Activated CD8-positive, alpha-beta T cell treated with anti-CD3 and anti-CD28 coated beads for 36 hours (primary cell): ENCODE results near the gene ETV5. TPM values are rescaled to one million over a fixed set of nuclear protein-coding genes. Genes with fewer than 3 reads are reported as not detected.

ENCODE experiments used
- ATAC-seq: fragments of 200-7000 bp; cut with Tn5 transposase; one replicate; pipeline ENCODE4 v1.10.0; 2021; ENCODE audit warnings: mild to moderate bottlenecking, moderate library complexity
- CTCF ChIA-PET: fragments of 350-600 bp; sonication (Branson Sonifier 250); formaldehyde crosslinking; loops from one replicate; lab custom pipeline; 2021; ENCODE audit warnings: antibody characterized with exemption; lab: Charles Lee
- POLR2A ChIA-PET: fragments of 350-600 bp; sonication (Branson Sonifier 250); formaldehyde crosslinking; loops from one replicate; lab custom pipeline; 2021; ENCODE audit warnings: antibody characterized with exemption; lab: Charles Lee
- DNase-seq: peaks from one replicate; pipeline ENCODE4 v3.0.0-alpha.2; 2020
- H3K27ac Mint-ChIP-seq: one replicate; pipeline ENCODE4 v1.8.0; 2021; ENCODE audit warnings: mild to moderate bottlenecking, mixed read lengths
- H3K27me3 Mint-ChIP-seq: one replicate; pipeline ENCODE4 v1.8.0; 2021; ENCODE audit warnings: mixed read lengths
- H3K36me3 Mint-ChIP-seq: one replicate; pipeline ENCODE4 v1.8.0; 2021; ENCODE audit warnings: low read depth, mixed read lengths
- H3K4me1 Mint-ChIP-seq: one replicate; pipeline ENCODE4 v1.8.0; 2021; ENCODE audit warnings: low read depth, mixed read lengths
- H3K4me3 Mint-ChIP-seq: one replicate; pipeline ENCODE4 v1.8.0; 2021; ENCODE audit warnings: mild to moderate bottlenecking, moderate library complexity, mixed read lengths
- H3K9me3 Mint-ChIP-seq: one replicate; pipeline ENCODE4 v1.8.0; 2021; ENCODE audit warnings: mixed read lengths
- CTCF ChIP-seq: fragments of 200-600 bp; IDR thresholded peaks from one replicate; pipeline ENCODE4 v1.8.0; 2022; ENCODE audit warnings: antibody characterized with exemption, mild to moderate bottlenecking
- intact Hi-C: fragments of 100-400 bp; cut with micrococcal nuclease; formaldehyde crosslinking; loops from one replicate; pipeline ENCODE4 v1.10.0; 2022
- total RNA-seq, 2 experiments: library from RNA; stranded (reverse); gene quantifications; one replicate each; pipeline ENCODE4 v1.2.3, GENCODE V29; 2021

ETV5 gene
- total RNA-seq, 2 experiments from 2014 or later: 0.68 to 1.4 TPM

DNA sequence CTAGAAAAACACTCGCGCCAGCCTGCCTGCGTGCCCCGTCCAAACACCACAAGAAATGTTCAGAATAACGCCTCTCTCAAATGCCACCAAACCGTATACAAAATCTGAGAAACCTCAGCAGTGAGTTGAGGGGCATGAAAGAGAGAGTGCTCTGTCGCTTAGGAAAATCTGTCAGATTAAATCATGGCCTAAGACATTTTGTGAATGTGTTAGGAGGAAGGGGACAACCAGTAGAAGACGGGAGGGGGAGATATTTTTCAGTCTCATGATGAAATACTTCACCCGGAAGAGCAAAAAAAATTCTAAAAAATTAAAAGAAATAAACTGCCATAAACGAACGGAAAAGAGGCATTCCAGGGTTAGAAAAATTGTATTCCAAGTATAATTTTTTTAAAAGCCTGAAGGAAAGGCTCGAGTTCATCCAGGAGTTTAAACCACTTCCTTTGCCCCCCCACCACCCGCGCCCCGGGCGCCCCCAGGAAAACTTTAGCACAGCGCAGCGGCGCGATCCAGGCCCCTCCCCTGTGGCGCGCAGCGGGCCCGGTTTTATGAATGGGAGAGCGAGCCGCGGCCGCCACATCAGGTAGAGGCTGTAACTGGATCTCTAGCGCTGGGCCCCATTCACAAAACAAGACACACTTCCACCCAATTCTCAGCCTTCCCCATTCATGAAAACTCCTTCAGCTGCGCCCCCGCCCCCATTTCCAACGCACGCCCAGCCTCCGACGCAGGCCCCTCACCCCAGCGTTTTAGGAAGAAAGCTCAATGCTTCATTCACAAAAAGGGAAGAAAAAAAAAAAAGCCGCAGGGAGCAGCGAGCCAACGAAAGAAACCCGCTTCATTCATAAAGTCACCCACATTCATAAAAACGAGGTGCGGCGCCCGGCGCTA, 1.4 kb downstream of the ETV5 start:
- DNase-seq (peak; percentile 64), ATAC-seq (no peak)
- intact Hi-C loops: loop anchor here (5.0 to 10.0 kb wide), 2 partner anchors 45 to 137 kb away; no protein-coding TSS in a partner anchor
- no peak overlapping the region for H3K27ac Mint-ChIP-seq
- POLR2A ChIA-PET: interaction anchor here (0.8 to 1.2 kb wide), 2 partner anchors 16 to 171 kb away, joined by 3 to 4 read pairs; no protein-coding TSS in a partner anchor
- peak overlapping the region; percentile 89 for H3K4me3 Mint-ChIP-seq
- TF ChIP-seq CTCF: no peak
- H3K9me3 Mint-ChIP-seq: no peaks in the 10 kb centered on the region
- no peaks in the 10 kb centered on the region for H3K36me3 Mint-ChIP-seq
- H3K27me3 Mint-ChIP-seq: peaks cover 73% of the 10 kb centered on the region
- H3K4me1 Mint-ChIP-seq: peaks cover 36% of the 10 kb centered on the region
- CTCF ChIA-PET: interaction anchor here (1.0 to 3.2 kb wide), 3 partner anchors 134 to 433 kb away, joined by 3 to 9 read pairs (median 3); no protein-coding TSS in a partner anchor

- no peak overlapping the region for H3K4me3 Mint-ChIP-seq
- ChIA-PET CTCF (interaction anchor here (1.1 kb wide), 1 partner anchor 128 kb away, joined by 4 read pairs; no protein-coding TSS in a partner anchor), POLR2A (interaction anchor here (1.1 to 1.2 kb wide), 2 partner anchors 9 to 168 kb away, joined by 4 read pairs; partner anchors contain the start of gene TRA2B)
- DNase-seq: no peak
- H3K27me3 Mint-ChIP-seq: peaks cover 63% of the 10 kb centered on the region
- no peak for TF ChIP-seq CTCF
- H3K36me3 Mint-ChIP-seq: no peaks in the 10 kb centered on the region
- H3K9me3 Mint-ChIP-seq: no peaks in the 10 kb centered on the region
- ATAC-seq: no peak
- intact Hi-C loops: loop anchor here (5.0 to 10.0 kb wide), 2 partner anchors 43 to 139 kb away; no protein-coding TSS in a partner anchor
- no peak overlapping the region for H3K27ac Mint-ChIP-seq
- H3K4me1 Mint-ChIP-seq: peaks cover 29% of the 10 kb centered on the region
Measured at GRCh38 chr3:186105543-186105942, 3.3 kb downstream of the ETV5 start.

GRCh38 chr3:186102687-186103086, 6.2 kb downstream of the ETV5 start:
- no peak for DNase-seq
- Mint-ChIP-seq H3K36me3 (no peaks in the 10 kb centered on the region), H3K4me1 (peaks cover 15% of the 10 kb centered on the region), H3K27me3 (peaks cover 60% of the 10 kb centered on the region), H3K9me3 (no peaks in the 10 kb centered on the region), H3K4me3 (no peak overlapping the region), H3K27ac (no peak overlapping the region)
- intact Hi-C loops: loop anchor here (10.0 kb wide), 1 partner anchor 142 kb away; no protein-coding TSS in a partner anchor
- ChIA-PET CTCF (interaction anchor here (0.7 kb wide), 1 partner anchor 12 kb away, joined by 3 read pairs; no protein-coding TSS in a partner anchor), POLR2A (interaction anchor here (0.6 kb wide), 1 partner anchor 23 kb away, joined by 4 read pairs; no protein-coding TSS in a partner anchor)
- no peak for TF ChIP-seq CTCF
- ATAC-seq: no peak

DNA sequence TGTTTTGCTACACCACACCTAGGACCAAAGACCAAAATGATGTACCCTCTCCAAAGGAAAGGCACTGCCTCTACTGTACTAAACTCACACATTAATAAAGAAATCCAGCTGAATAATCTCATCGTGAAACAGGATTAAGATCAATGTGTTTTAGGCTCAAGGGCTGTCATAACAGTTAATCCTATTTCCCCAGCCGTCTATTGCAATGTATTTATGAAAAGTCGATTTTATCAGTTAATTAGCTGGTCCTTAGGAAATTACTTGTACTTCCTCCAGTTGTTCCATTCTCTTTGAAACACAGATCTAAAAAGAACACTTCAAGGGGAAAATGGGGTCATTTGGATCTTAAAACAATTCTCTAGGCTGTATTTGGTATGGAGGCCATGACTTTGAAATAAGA, 8.5 kb downstream of the ETV5 start:
- POLR2A ChIA-PET: no interaction called here
- CTCF ChIA-PET: no interaction called here
- Mint-ChIP-seq H3K9me3 (no peaks in the 10 kb centered on the region), H3K4me1 (peaks cover 9% of the 10 kb centered on the region), H3K36me3 (no peaks in the 10 kb centered on the region), H3K4me3 (no peak overlapping the region), H3K27ac (no peak overlapping the region), H3K27me3 (peaks cover 59% of the 10 kb centered on the region)
- DNase-seq (no peak), ATAC-seq (no peak)
- intact Hi-C loops: loop anchor here (10.0 kb wide), 1 partner anchor 144 kb away; no protein-coding TSS in a partner anchor
- TF ChIP-seq CTCF: no peak
